Activated CD8-positive, alpha-beta memory T cell treated with anti-CD3 and anti-CD28 coated beads for 24 hours (primary cell): ENCODE measurements around the gene SYT2.
"Not testable (repeated sequence)": the region's sequence is repeated elsewhere in the genome, so short reads cannot be mapped to it uniquely, and the experiment has no call there.

ENCODE experiments used
- DNase-seq: peaks from one replicate; pipeline ENCODE4 v3.0.0-alpha.2; 2020

The SYT2 gene

GRCh38 chr1:202565890-202566602 lies 144.2 kb downstream of the SYT2 start:
- DNase-seq, result no peak

GRCh38 chr1:202564958-202565495 lies 145.2 kb downstream of the SYT2 start:
- no peak for DNase-seq

- DNase-seq, result no peak
Observed at GRCh38 chr1:202563818-202564217, 146.4 kb downstream of the SYT2 start.

DNA sequence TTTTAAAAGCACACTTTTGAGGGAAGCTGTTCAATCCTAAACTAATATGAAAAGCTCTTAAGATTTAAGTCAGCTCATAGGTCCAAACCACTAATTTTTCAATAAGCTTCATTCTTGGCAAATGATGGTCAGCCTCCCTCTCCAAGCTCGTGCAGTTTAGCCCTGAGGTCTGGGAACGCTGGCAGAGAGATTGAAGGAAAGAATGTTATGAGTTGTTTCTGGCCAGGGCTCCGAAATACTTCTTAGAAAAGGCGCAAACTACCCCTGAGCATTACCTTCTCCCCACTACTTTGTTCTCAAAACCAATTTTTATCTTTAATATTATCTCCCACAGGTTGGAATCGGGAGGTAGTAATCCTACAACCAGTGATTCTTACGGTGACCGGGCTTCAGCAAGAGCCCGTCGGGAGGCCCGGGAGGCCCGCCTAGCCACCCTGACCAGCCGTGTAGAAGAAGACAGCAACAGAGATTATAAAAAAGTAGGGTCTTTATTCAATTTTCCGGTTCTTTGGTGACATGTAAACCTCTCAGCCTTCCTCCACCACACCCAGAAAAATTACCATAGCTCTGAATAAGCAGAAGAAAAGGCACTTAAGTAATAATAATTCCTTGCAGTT lies 147.7 kb downstream of the SYT2 start:
- DNase-seq, result no peak

DNA sequence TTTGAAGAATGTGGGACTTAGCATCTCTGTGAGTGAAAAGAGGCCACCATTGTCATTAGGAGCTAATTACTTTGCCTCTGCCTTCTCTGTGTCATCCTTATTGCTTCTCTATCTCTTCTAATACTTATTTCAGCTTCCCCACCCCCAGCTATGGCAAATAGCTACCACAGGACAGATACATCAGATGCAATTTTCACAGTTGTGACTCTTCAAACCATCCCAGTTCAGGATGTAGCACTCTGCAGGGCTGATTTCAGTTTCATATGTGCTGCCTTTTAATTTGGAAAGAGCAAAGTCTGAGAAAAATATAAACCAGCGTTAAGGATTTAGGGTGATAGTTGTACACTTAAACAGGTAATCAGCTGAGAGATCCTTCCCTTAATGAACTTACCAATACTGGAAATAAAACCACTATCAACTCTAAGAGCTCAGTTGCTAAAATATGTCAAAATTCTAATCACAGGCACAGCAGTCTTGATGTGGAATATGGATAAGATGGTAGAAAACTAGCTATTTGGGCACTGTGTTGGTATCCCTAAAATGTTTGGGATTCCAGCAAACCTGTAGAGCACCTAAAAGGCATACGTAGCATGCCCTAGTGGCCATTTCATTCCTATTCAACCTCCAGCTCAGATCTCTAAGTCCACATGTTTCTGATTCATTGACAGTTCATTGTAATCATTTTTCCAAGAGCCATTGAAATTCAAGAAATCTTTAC lies 148.4 kb downstream of the SYT2 start:
- DNase-seq, result no peak

DNA sequence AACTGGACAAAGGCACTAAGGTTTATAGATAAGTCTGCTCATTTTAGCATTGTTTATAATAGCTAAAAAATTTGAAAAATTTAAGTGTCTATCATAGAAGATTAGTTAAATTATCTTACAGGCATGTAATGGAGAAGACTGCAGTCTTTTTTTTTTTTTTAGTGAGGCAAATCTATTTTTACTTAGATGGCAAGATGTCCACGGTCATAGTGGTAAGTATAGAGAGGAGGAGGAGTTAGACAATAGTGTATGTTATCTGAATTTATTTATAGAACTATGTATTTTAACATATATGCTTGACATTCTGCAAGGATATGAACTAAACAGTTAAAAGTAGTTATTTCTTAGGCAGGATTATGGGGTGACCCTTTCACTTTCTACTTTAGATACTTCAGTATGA lies 149.0 kb downstream of the SYT2 start:
- DNase-seq, result no peak

GRCh38 chr1:202557662-202558061 lies 152.6 kb downstream of the SYT2 start:
- DNase-seq, result not testable (repeated sequence)

DNA sequence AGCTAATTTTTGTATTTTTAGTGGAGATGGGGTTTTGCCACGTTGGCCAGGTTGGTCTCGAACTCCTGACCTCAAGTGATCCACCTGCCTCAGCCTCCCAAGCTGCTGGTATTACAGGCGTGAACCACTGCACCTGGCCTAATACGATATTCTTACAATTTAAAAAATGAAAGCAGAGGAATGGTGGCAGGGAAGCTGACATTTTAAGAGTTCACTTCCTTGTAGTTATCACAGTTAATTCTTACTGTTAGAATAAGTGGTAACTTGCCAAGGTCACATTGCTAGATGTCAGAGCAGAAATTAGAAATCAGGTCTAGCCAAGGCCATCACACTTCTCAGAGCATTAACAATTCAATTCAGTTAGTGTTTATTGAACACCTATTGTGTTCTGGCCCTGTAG lies 154.2 kb downstream of the SYT2 start:
- not testable (repeated sequence) for DNase-seq

DNA sequence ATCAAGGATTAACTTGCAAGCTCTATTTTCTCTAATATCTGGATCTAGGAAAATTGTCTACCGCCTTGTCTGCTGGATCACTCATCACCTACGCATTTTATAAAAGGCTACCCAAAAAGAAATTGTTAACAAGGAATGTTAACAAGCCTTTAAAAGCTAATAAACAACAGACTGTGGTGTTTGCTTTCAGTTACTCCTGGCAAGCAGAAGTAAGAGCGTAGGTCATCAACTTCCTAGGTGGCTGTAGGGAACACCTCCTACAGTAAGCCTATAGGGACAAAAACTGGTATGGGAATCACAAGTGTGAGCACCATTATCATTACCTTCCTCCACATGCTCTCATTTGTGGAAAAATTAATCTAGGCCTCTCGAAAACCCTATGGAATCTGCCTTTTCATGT lies 155.6 kb downstream of the SYT2 start:
- not testable (repeated sequence) for DNase-seq

DNA sequence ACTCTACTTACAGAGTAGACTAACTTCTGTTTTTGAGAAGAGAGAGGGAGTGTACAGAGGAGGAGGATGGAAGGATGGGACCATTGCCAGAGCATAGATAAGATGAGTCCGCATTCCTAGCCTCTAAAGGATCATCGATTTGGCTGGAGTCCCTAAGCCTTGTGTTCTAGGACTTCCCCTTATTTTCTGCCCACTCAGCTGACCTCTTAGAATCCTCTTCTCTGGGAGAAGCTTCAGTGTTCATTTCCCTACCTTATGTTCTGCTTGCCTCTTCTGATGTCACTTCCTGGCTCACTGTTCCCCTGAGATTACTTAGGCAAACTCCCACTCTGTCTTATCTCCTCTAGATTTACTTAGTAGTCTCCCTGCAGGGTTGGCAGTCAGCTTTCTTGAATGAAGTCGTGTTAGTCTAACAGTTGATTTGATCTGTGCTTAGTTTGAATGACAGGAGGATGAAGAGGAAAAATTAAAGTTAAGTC lies 156.7 kb downstream of the SYT2 start:
- no peak for DNase-seq

- not testable (repeated sequence) for DNase-seq
Observed at GRCh38 chr1:202553078-202553477, 157.2 kb downstream of the SYT2 start.

DNA sequence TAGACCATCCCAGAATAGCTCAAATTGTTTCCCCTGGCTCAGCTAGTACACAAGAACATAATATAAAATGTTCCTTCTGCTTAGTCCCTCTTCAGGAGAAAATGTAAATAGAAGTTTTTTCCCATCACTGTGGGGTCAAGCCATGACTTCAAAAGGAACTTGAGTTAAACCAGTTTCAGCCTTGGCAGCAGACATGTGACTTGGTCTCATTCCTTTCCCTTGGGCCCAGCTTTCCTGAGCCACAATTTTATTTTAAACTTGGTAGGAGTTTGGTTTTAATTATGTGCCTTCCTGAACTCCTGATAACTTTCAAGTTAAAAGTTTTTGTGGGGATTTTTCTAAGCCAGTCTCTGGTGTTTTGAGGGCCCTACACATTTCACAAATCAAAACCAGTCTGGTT lies 157.6 kb downstream of the SYT2 start:
- not testable (repeated sequence) for DNase-seq

GRCh38 chr1:202551683-202552082 lies 158.6 kb downstream of the SYT2 start:
- no peak for DNase-seq

DNA sequence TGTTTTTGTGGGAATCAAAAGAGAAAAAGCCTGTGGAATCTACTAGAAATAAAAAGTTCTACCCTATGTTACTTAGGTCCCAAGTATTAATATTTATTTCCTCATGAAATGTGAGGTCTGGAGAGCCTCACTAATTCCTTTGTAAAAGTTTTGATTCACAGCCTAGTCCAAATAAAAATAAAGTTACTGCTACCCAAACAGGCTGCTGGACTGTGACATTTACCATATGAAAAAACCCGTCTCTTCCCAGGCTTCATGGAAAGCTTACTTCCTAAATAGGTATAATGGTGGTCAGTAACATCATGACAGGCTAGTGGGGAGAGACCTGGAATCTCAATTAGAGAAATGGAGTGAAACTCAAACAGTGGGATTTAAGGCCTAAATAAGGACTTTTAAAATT lies 160.2 kb downstream of the SYT2 start:
- not testable (repeated sequence) for DNase-seq

GRCh38 chr1:202547215-202547614 lies 163.0 kb downstream of the SYT2 start:
- DNase-seq, result no peak

DNA sequence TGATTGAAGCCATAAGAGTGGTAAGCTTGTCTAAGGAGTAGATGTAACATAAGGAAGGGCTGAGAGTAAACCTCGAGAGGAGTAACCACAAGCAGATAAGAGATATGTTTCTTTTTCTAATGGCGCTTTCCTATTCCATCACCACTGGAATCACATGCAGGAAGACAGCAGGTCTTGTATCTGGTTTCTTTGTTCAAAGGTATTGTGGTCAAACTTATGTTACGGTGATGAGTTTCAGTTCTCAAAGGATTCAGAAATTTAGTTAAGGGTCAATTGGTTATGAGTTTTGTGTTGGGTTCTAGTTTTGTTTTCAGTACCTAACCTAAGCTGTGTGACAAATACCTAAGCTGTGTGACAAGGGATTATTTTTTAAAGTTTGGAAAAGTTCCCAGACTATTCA lies 163.5 kb downstream of the SYT2 start:
- DNase-seq, result not testable (repeated sequence)

DNA sequence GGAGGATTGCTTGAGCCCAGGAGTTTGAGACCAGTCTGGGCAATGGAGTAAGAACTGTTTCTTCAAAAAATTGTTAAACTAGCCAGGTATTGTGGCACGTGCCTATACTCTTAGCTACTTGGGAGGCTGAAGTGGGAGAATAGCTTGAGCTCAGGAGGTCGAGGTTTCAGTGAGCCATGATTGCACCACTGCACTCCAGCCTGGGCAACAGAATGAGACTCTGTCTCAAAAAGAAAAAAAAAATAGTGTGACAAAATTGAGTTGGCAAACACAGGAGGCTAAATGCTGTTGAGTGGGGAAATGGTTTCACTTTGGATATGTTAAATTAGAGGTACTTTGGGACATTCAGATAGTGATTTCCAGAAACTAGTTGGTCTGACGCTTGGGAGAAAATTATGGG lies 163.9 kb downstream of the SYT2 start:
- not testable (repeated sequence) for DNase-seq

DNA sequence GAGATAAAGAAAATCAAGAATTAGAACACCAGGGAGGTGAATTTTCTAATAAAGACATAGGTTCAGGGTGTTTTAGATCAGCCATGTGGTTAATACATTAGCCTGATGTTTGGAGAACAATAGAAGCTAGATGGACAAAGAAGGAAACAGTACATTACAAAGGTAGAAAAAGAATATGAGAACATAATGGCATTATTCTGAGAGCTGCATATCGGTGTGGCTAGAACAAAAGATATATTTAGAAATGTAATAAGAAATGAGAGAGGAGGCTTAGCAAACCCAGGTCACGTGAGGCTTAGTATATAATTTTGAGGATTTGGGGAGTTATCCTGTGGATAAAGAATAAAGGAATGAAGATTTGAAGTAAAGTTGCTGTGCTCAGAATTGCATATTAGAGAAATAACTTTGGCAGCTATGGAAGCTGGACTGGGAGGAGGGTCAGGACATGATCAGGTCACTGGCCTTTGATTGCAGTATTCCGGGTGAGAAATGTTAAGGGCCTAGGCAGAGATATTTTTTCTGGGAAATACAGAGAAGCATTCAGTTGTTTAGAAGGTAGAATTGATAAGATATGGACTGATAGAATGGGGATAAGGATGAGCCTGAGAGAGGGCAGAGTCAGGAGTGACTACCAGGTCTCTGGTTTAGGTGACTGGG lies 164.5 kb downstream of the SYT2 start:
- not testable (repeated sequence) for DNase-seq

GRCh38 chr1:202544766-202545449 lies 165.3 kb downstream of the SYT2 start:
- DNase-seq, result not testable (repeated sequence)

GRCh38 chr1:202543537-202543936 lies 166.7 kb downstream of the SYT2 start:
- DNase-seq, result not testable (repeated sequence)

DNA sequence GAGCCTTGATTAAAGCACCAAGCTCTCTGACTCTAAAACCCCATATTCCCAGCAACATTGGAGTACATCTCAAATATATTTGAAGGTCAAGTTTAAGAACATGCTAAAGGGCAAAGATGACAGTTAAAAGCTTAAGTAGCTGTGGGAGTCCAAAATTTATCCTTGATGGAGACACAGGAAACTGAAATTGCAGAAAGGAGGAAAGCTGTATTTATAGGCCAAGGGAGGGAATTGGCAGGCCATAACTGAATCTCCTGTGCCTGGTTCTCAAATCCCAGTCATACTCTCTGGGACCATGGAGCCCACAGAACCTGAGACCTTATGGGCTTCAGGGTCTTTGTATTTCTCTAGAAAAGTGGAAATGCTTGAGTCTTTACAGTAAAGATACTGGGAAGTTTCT lies 167.8 kb downstream of the SYT2 start:
- DNase-seq, result not testable (repeated sequence)

DNA sequence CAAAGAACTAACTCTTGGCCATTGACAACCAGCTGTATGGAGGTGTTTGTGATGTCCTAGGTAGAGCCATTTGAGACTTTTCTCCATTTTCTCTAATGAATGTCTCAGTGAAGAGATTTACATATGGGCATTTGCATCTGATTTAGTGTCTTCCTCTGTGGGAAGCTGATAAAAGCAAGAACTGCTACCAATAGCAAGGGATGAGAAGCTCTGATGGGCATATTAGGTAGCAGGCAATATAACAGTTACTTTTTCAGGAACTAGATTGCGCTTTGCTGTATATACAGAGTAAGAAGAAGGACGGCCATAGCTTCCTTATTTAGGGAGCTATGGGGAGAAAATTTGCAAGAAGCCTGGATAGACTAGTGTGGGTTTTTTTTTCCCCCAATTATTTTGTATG lies 169.4 kb downstream of the SYT2 start:
- not testable (repeated sequence) for DNase-seq
